Measurements from ENCODE around the gene CSF3. TPM values are rescaled to one million over a fixed set of nuclear protein-coding genes. Genes with fewer than 3 reads are reported as not detected.

The CSF3 gene
- total and polyA plus RNA-seq, 4 donors = not detected

- H3K9ac ChIP-seq (ENCODE audit: low read depth in 1 of 2, low read length in 2 of 2) = no peak overlapping the region
- H3K4me1 ChIP-seq (ENCODE audit: control insufficient read depth in 4 of 4, insufficient read depth in 4 of 4, low read length in 3 of 4) = peaks cover 0 to 14% (median 2%) of the 10 kb centered on the region in 4 donors
- H3K36me3 ChIP-seq (ENCODE audit: control insufficient read depth in 4 of 4, insufficient read depth in 3 of 4, low read depth in 1 of 4, low read length in 3 of 4) = peaks cover 5 to 32% (median 12%) of the 10 kb centered on the region in 4 donors
- DNase-seq (ENCODE audit: low spot score) = no peak
- TF ChIP-seq NR2F2 (IDR thresholded peaks at IDR 0.05) (no peak), GABPA (IDR thresholded peaks at IDR 0.05 in 1 of 2, conservative IDR thresholded peaks at IDR 0.05 in 1 of 2) (no peak), HNF4G (IDR thresholded peaks at IDR 0.05) (no peak), REST (IDR thresholded peaks at IDR 0.05) (no peak), FOXA2 (IDR thresholded peaks at IDR 0.05) (no peak), EGR1 (IDR thresholded peaks at IDR 0.05; ENCODE audit: low read depth in 2 of 2) (no peak), YY1 (IDR thresholded peaks at IDR 0.05) (no peak), FOXA1 (IDR thresholded peaks at IDR 0.05) (no peak), MAX (IDR thresholded peaks at IDR 0.05) (no peak), RXRA (IDR thresholded peaks at IDR 0.05) (no peak), SP1 (IDR thresholded peaks at IDR 0.05) (no peak), ZBTB33 (IDR thresholded peaks at IDR 0.05) (no peak), CTCF (IDR thresholded peaks at IDR 0.05; ENCODE audit: low read depth, low read length, missing input control) (no peak), ATF3 (IDR thresholded peaks at IDR 0.05) (no peak), HNF4A (conservative IDR thresholded peaks at IDR 0.05) (no peak), JUND (IDR thresholded peaks at IDR 0.05) (no peak)
- no peak overlapping the region for H3K4me3 ChIP-seq (ENCODE audit: low read depth in 1 of 3, low read length in 3 of 3)
- H3K9me3 ChIP-seq (ENCODE audit: control insufficient read depth in 4 of 4, low read length in 3 of 4) = no peaks in the 10 kb centered on the region
- 92% methylated on average over 9 of the region's 9 CpGs for WGBS
- no peaks in the 10 kb centered on the region for H3K27me3 ChIP-seq (ENCODE audit: control insufficient read depth in 4 of 4, insufficient read depth in 4 of 4, low read length in 3 of 4)
- no peak overlapping the region for H3K27ac ChIP-seq (ENCODE audit: low read depth in 1 of 2, low read length in 2 of 2)
Measured at GRCh38 chr17:40021451-40021971, 6.3 kb downstream of the CSF3 start.

GRCh38 chr17:40022497-40022896 lies 7.3 kb downstream of the CSF3 start:
- no peak for TF ChIP-seq YY1 (IDR thresholded peaks at IDR 0.05)
- TF ChIP-seq SP1 (IDR thresholded peaks at IDR 0.05) = no peak
- no peak for TF ChIP-seq TAF1 (conservative IDR thresholded peaks at IDR 0.05)
- TF ChIP-seq JUND (IDR thresholded peaks at IDR 0.05) = no peak
- no peak for TF ChIP-seq EGR1 (IDR thresholded peaks at IDR 0.05; ENCODE audit: low read depth in 2 of 2)
- TF ChIP-seq FOXA2 (IDR thresholded peaks at IDR 0.05) = no peak
- TF ChIP-seq ATF3 (IDR thresholded peaks at IDR 0.05) = no peak
- no peak for TF ChIP-seq ZBTB33 (IDR thresholded peaks at IDR 0.05)
- no peak for TF ChIP-seq RXRA (IDR thresholded peaks at IDR 0.05)
- H3K36me3 ChIP-seq (ENCODE audit: control insufficient read depth in 4 of 4, insufficient read depth in 3 of 4, low read depth in 1 of 4, low read length in 3 of 4) = peaks cover 5 to 32% (median 12%) of the 10 kb centered on the region in 4 donors
- H3K27ac ChIP-seq (ENCODE audit: low read depth in 1 of 2, low read length in 2 of 2) = no peak overlapping the region
- H3K4me3 ChIP-seq (ENCODE audit: low read depth in 1 of 3, low read length in 3 of 3) = no peak overlapping the region
- no peaks in the 10 kb centered on the region for H3K27me3 ChIP-seq (ENCODE audit: control insufficient read depth in 4 of 4, insufficient read depth in 4 of 4, low read length in 3 of 4)
- H3K9ac ChIP-seq (ENCODE audit: low read depth in 1 of 2, low read length in 2 of 2) = no peak overlapping the region
- DNase-seq (ENCODE audit: low spot score) = no peak
- 96% methylated on average over 9 of the region's 9 CpGs for WGBS
- H3K4me1 ChIP-seq (ENCODE audit: control insufficient read depth in 4 of 4, insufficient read depth in 4 of 4, low read length in 3 of 4) = peaks cover 2 to 21% (median 7%) of the 10 kb centered on the region in 4 donors
- H3K9me3 ChIP-seq (ENCODE audit: control insufficient read depth in 4 of 4, low read length in 3 of 4) = no peaks in the 10 kb centered on the region

Measured in liver (tissue), 9 donors.